HEK293 (cell line): ENCODE measurements around the gene SPOCK1.

Source experiments
- CTCF ChIA-PET: fragments of 350-600 bp; formaldehyde crosslinking; extraction: SDS; loops from one replicate; lab custom pipeline; 2021; ENCODE audit warnings: antibody characterized with exemption; lab: Yijun Ruan, JAX
- POLR2A ChIA-PET: fragments of 300-600 bp; formaldehyde crosslinking; extraction: SDS; loops from one replicate; lab custom pipeline; 2020; ENCODE audit warnings: antibody characterized with exemption, inconsistent platforms; lab: Yijun Ruan, JAX
- H3K27ac ChIP-seq: fragments of 200-500 bp; sonication (Bioruptor generic); 2 replicates; pipeline ENCODE4 v1.5.1; 2014; ENCODE audit warnings: low read depth, low read length, control low read depth, inconsistent platforms; ENCODE audit errors: extremely low read depth
- H3K36me3 ChIP-seq, 2 experiments: fragments of 200-500 bp in 1 of 2; sonication (Bioruptor generic) in 1 of 2; 1 replicate in 1 of 2; 2 replicates in 1 of 2; pipeline ENCODE4 v1.5.1; 2014 to 2017; ENCODE audit warnings: inconsistent platforms in 2 of 2, low read length in 2 of 2; ENCODE audit not compliant: control insufficient read depth in 2 of 2, insufficient read depth in 1 of 2
- H3K4me1 ChIP-seq: fragments of 200-500 bp; sonication (Bioruptor generic); 2 replicates; pipeline ENCODE4 v1.5.1; 2014; ENCODE audit warnings: mild to moderate bottlenecking, low read length, inconsistent platforms; ENCODE audit not compliant: control insufficient read depth, insufficient read depth
- H3K4me3 ChIP-seq: 2 replicates; pipeline ENCODE4 v1.5.1; 2011; ENCODE audit warnings: low read depth, mild to moderate bottlenecking, control low read depth, low read length, moderate library complexity
- H3K9me3 ChIP-seq: fragments of 200-500 bp; sonication (Bioruptor generic); 2 replicates; pipeline ENCODE4 v1.5.1; 2014; ENCODE audit warnings: low read depth, low read length, inconsistent platforms; ENCODE audit not compliant: control insufficient read depth, insufficient read depth
- AEBP2 ChIP-seq: fragments of 450-650 bp; formaldehyde crosslinking; IDR thresholded peaks from 2 replicates; pipeline ENCODE4 v1.5.1; 2016; ENCODE audit warnings: missing biosample characterization, missing genetic modification characterization, borderline replicate concordance
- ELK4 ChIP-seq: IDR thresholded peaks from 2 replicates; pipeline ENCODE4 v1.6.1; 2011; ENCODE audit warnings: mild to moderate bottlenecking, low read depth, low read length, borderline replicate concordance
- HOXC10 ChIP-seq: sonication (generic); formaldehyde crosslinking; IDR thresholded peaks from 2 replicates; pipeline ENCODE4 v1.8.1; 2023; ENCODE audit warnings: mild to moderate bottlenecking, missing genetic modification reagents
- KLF10 ChIP-seq: fragments of 450-650 bp; IDR thresholded peaks from 2 replicates; pipeline ENCODE4 v1.5.1; 2018; ENCODE audit warnings: missing biosample characterization, mild to moderate bottlenecking, missing genetic modification characterization
- OVOL3 ChIP-seq: fragments of 450-650 bp; formaldehyde crosslinking; IDR thresholded peaks from 2 replicates; pipeline ENCODE4 v1.5.1; 2016; ENCODE audit warnings: missing biosample characterization, missing genetic modification characterization
- PATZ1 ChIP-seq: fragments of 450-650 bp; formaldehyde crosslinking; IDR thresholded peaks from 2 replicates; pipeline ENCODE4 v1.5.1; 2016; ENCODE audit warnings: missing biosample characterization, missing genetic modification characterization
- ZIC2 ChIP-seq: fragments of 450-650 bp; formaldehyde crosslinking; IDR thresholded peaks from 2 replicates; pipeline ENCODE4 v1.5.1; 2016; ENCODE audit warnings: missing biosample characterization, missing genetic modification characterization
- ZNF175 ChIP-seq: fragments of 450-650 bp; formaldehyde crosslinking; IDR thresholded peaks from 2 replicates; pipeline ENCODE4 v1.5.1; 2016; ENCODE audit warnings: missing biosample characterization, missing genetic modification characterization
- ZNF23 ChIP-seq: fragments of 450-650 bp; formaldehyde crosslinking; IDR thresholded peaks from 2 replicates; pipeline ENCODE4 v1.5.1; 2016; ENCODE audit warnings: missing biosample characterization, missing genetic modification characterization, borderline replicate concordance
- ZNF26 ChIP-seq: fragments of 450-650 bp; formaldehyde crosslinking; IDR thresholded peaks from 2 replicates; pipeline ENCODE4 v1.5.1; 2016; ENCODE audit warnings: missing biosample characterization, missing genetic modification characterization
- ZNF274 ChIP-seq, 2 experiments: fragments of 200-500 bp in 1 of 2; fragments of 450-650 bp in 1 of 2; sonication (Bioruptor generic) in 1 of 2; formaldehyde crosslinking in 1 of 2; IDR thresholded peaks; 2 replicates each; pipeline versions ENCODE4 v1.5.1 to v1.6.1; 2014 to 2016; ENCODE audit warnings: borderline replicate concordance in 1 of 2, inconsistent platforms in 1 of 2, low read length in 1 of 2, missing biosample characterization in 1 of 2, missing genetic modification characterization in 1 of 2
- ZNF280C ChIP-seq: fragments of 450-650 bp; formaldehyde crosslinking; IDR thresholded peaks from 2 replicates; pipeline ENCODE4 v1.5.1; 2016; ENCODE audit warnings: missing biosample characterization, missing genetic modification characterization
- ZNF324 ChIP-seq: fragments of 450-650 bp; formaldehyde crosslinking; IDR thresholded peaks from 2 replicates; pipeline ENCODE4 v1.5.1; 2016; ENCODE audit warnings: missing biosample characterization, missing genetic modification characterization
- ZNF366 ChIP-seq: fragments of 450-650 bp; formaldehyde crosslinking; conservative IDR thresholded peaks from 2 replicates; pipeline ENCODE4 v1.5.1; 2016; ENCODE audit warnings: missing biosample characterization, missing genetic modification characterization
- ZNF391 ChIP-seq: fragments of 450-650 bp; formaldehyde crosslinking; IDR thresholded peaks from 2 replicates; pipeline ENCODE4 v1.5.1; 2016; ENCODE audit warnings: low read depth, missing biosample characterization, missing genetic modification characterization, borderline replicate concordance
- ZNF416 ChIP-seq: fragments of 450-650 bp; formaldehyde crosslinking; IDR thresholded peaks from 2 replicates; pipeline ENCODE4 v1.5.1; 2016; ENCODE audit warnings: missing biosample characterization, missing genetic modification characterization
- ZNF433 ChIP-seq: fragments of 450-650 bp; formaldehyde crosslinking; IDR thresholded peaks from 2 replicates; pipeline ENCODE4 v1.5.1; 2016; ENCODE audit warnings: missing biosample characterization, missing genetic modification characterization, low read depth
- ZNF514 ChIP-seq: fragments of 450-650 bp; formaldehyde crosslinking; IDR thresholded peaks from 2 replicates; pipeline ENCODE4 v1.5.1; 2016; ENCODE audit warnings: missing biosample characterization, missing genetic modification characterization
- ZNF558 ChIP-seq: fragments of 450-650 bp; formaldehyde crosslinking; IDR thresholded peaks from 2 replicates; pipeline ENCODE4 v1.5.1; 2016; ENCODE audit warnings: missing biosample characterization, missing genetic modification characterization
- ZNF623 ChIP-seq: fragments of 450-650 bp; formaldehyde crosslinking; IDR thresholded peaks from 2 replicates; pipeline ENCODE4 v1.5.1; 2016; ENCODE audit warnings: missing biosample characterization, missing genetic modification characterization
- ZNF658 ChIP-seq: fragments of 450-650 bp; formaldehyde crosslinking; IDR thresholded peaks from 2 replicates; pipeline ENCODE4; 2016; ENCODE audit warnings: missing biosample characterization, missing genetic modification characterization
- ZNF660 ChIP-seq: fragments of 450-650 bp; IDR thresholded peaks from 2 replicates; pipeline ENCODE4 v1.5.1; 2018; ENCODE audit warnings: missing biosample characterization, mild to moderate bottlenecking, missing genetic modification characterization
- ZNF670 ChIP-seq: fragments of 450-650 bp; formaldehyde crosslinking; IDR thresholded peaks from 2 replicates; pipeline ENCODE4 v1.5.1; 2016; ENCODE audit warnings: missing biosample characterization, missing genetic modification characterization, low read depth
- ZNF692 ChIP-seq: fragments of 450-650 bp; formaldehyde crosslinking; IDR thresholded peaks from 2 replicates; pipeline ENCODE4 v1.5.1; 2016; ENCODE audit warnings: missing biosample characterization, missing genetic modification characterization
- ZNF837 ChIP-seq: fragments of 450-650 bp; formaldehyde crosslinking; IDR thresholded peaks from 2 replicates; pipeline ENCODE4 v1.5.1; 2016; ENCODE audit warnings: missing biosample characterization, missing genetic modification characterization

Gene SPOCK1

GRCh38 chr5:137496919-137497318, 2.2 kb downstream of the SPOCK1 start:
- POLR2A ChIA-PET = no interaction called here
- Histone ChIP-seq H3K27ac (no peak overlapping the region), H3K36me3 (no peaks in the 10 kb centered on the region), H3K4me3 (no peak overlapping the region), H3K9me3 (no peaks in the 10 kb centered on the region), H3K4me1 (no peaks in the 10 kb centered on the region)
- CTCF ChIA-PET = interaction anchor here (0.6 to 4.6 kb wide), 4 partner anchors 152 to 694 kb away, joined by 3 to 55 read pairs (median 4); no protein-coding TSS in a partner anchor
- TF ChIP-seq ZNF324 (tag by site-specific recombination) = no peak
- no peak for TF ChIP-seq ELK4
- TF ChIP-seq ZNF391 = no peak
- TF ChIP-seq KLF10 = no peak
- no peak for TF ChIP-seq ZNF558 (tag by site-specific recombination)
- no peak for TF ChIP-seq ZNF416 (tag by site-specific recombination)
- no peak for TF ChIP-seq ZNF175 (tag by site-specific recombination)
- no peak for TF ChIP-seq OVOL3 (tag by site-specific recombination)
- TF ChIP-seq ZNF837 (tag by site-specific recombination) = no peak
- no peak for TF ChIP-seq ZNF692 (tag by site-specific recombination)
- no peak for TF ChIP-seq ZNF623 (tag by site-specific recombination)
- no peak for TF ChIP-seq ZNF660

- POLR2A ChIA-PET = no interaction called here
- no peak for TF ChIP-seq AEBP2 (tag by site-specific recombination)
- no peak for TF ChIP-seq ZNF366
- TF ChIP-seq ZNF280C (tag by site-specific recombination) = no peak
- TF ChIP-seq ZNF274 (IDR thresholded peaks at IDR 0.05; ENCODE audit: low read length) = no peak
- no peak for TF ChIP-seq ZNF274 (tag by site-specific recombination; IDR thresholded peaks at IDR 0.05; ENCODE audit: borderline replicate concordance)
- no peak for TF ChIP-seq PATZ1 (tag by site-specific recombination)
- no peak for TF ChIP-seq ZNF658 (tag by site-specific recombination)
- no peak for TF ChIP-seq ZIC2
- TF ChIP-seq ZNF23 (tag by site-specific recombination) = no peak
- TF ChIP-seq ZNF433 (tag by site-specific recombination) = no peak
- TF ChIP-seq ZNF670 (tag by site-specific recombination) = no peak
- TF ChIP-seq ZNF26 (tag by site-specific recombination) = no peak
- TF ChIP-seq ZNF514 = no peak
- TF ChIP-seq HOXC10 (CRISPR knock-in tag) = no peak
These were observed 6.8 kb downstream of the SPOCK1 start for GRCh38 chr5:137492331-137492730.

More at GRCh38 chr5:137492331-137492730, 6.8 kb downstream of the SPOCK1 start:
- H3K36me3 ChIP-seq = no peaks in the 10 kb centered on the region
- H3K27ac ChIP-seq = no peak overlapping the region
- no peaks in the 10 kb centered on the region for H3K9me3 ChIP-seq
- CTCF ChIA-PET = interaction anchor here (2.5 kb wide), 1 partner anchor 171 kb away, joined by 12 read pairs; no protein-coding TSS in a partner anchor
- H3K4me3 ChIP-seq = no peak overlapping the region
- no peaks in the 10 kb centered on the region for H3K4me1 ChIP-seq
